ENCODE measurements around the gene COL16A1.

The COL16A1 gene

DNA sequence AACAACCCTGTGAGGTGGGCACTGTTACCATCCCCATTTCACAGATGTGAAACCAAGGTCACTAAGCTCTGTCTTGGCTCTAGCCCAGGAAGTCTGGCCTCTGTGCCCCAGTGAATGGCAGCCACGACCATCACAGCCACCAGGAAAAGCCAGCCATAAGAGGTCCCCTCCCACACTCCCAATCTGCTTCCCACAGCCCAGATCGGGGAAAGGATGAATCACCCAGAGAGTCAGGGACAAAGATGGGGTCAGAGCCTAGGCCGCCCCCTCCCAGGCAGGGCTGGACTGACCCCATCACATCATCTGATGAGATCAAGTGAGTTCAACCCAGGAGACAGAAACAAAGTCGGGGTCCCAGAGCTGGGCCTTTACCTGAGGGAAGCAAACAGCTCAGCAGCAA lies 22.9 kb upstream of the COL16A1 start:
- no peaks in the 10 kb centered on the region for H3K4me1 ChIP-seq (ENCODE audit: insufficient read depth, low read length, poor library complexity, severe bottlenecking)
- H3K9me2 ChIP-seq (replicated peaks; ENCODE audit: low read depth, low read length), result no peaks in the 10 kb centered on the region
- no peaks in the 10 kb centered on the region for H3K79me2 ChIP-seq (ENCODE audit: insufficient read depth, low read length)
- TF ChIP-seq, protein P1, sequence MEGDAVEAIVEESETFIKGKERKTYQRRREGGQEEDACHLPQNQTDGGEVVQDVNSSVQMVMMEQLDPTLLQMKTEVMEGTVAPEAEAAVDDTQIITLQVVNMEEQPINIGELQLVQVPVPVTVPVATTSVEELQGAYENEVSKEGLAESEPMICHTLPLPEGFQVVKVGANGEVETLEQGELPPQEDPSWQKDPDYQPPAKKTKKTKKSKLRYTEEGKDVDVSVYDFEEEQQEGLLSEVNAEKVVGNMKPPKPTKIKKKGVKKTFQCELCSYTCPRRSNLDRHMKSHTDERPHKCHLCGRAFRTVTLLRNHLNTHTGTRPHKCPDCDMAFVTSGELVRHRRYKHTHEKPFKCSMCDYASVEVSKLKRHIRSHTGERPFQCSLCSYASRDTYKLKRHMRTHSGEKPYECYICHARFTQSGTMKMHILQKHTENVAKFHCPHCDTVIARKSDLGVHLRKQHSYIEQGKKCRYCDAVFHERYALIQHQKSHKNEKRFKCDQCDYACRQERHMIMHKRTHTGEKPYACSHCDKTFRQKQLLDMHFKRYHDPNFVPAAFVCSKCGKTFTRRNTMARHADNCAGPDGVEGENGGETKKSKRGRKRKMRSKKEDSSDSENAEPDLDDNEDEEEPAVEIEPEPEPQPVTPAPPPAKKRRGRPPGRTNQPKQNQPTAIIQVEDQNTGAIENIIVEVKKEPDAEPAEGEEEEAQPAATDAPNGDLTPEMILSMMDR (conservative IDR thresholded peaks at IDR 0.05; ENCODE audit: low read length), result no peak
- no peak for TF ChIP-seq EZH2phosphoT487 (IDR thresholded peaks at IDR 0.05; ENCODE audit: borderline replicate concordance)
- no peaks in the 10 kb centered on the region for H4K20me1 ChIP-seq (ENCODE audit: insufficient read depth, low read length, poor library complexity, severe bottlenecking)
- no peaks in the 10 kb centered on the region for H3K36me3 ChIP-seq (ENCODE audit: insufficient read depth, low read length)
- no peaks in the 10 kb centered on the region for H3K9me3 ChIP-seq (ENCODE audit: insufficient read depth, low read depth, low read length)
- H3K27me3 ChIP-seq (ENCODE audit: insufficient read depth, low read length, poor library complexity, severe bottlenecking), result no peaks in the 10 kb centered on the region
- H3F3A ChIP-seq (ENCODE audit: low read depth), result no peaks in the 10 kb centered on the region
- H3K4me2 ChIP-seq (ENCODE audit: low read depth, low read length, poor library complexity, severe bottlenecking), result no peak overlapping the region
- H2AFZ ChIP-seq (ENCODE audit: low read length), result no peak overlapping the region
- no peak overlapping the region for H3K9ac ChIP-seq (ENCODE audit: low read depth, low read length, poor library complexity, severe bottlenecking)
- H3K4me3 ChIP-seq (ENCODE audit: low read length, poor library complexity, severe bottlenecking), result no peak overlapping the region

DNA sequence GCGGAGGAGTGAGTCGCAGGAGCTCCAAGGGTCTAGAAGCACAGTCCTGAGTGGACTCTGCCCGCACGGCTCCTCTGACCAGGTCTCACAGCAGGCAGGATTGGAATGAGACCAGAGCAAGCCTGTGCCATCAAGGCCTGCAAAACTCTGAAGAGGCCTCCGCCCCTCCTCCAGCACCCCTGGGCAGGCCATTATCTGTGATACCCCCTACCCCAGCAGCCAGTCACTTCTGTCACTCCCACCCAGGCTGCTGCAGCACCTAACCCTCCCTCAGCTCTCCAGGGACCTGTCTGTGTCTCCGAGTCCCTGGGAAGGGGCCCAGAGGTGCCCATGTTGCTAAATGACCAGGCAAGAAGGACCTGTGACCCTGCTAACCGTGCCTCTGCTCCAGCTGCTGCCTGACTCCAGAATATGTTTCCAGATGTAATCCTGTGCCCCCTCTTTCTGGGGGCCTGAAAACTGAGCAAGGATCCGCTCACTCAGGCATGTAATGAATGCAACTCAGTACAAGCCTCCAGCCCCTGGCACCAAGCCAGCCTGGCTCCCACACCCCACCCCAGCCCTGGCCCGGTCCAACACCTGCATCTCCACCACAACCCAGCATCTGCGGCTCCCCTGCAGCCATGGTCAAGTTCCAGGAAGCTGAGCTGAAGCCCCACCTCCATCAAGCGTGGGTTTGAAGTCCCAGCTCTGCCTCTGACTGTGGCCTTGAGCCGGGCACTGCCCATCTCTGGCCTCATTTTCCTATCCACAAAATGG lies 22.1 kb upstream of the COL16A1 start:
- H3K4me1 ChIP-seq (ENCODE audit: insufficient read depth, low read length, poor library complexity, severe bottlenecking), result no peaks in the 10 kb centered on the region
- TF ChIP-seq, protein P1 (conservative IDR thresholded peaks at IDR 0.05; ENCODE audit: low read length), result no peak
- no peak for TF ChIP-seq EZH2phosphoT487 (IDR thresholded peaks at IDR 0.05; ENCODE audit: borderline replicate concordance)
- no peak overlapping the region for H2AFZ ChIP-seq (ENCODE audit: low read length)
- H3K9me3 ChIP-seq (ENCODE audit: insufficient read depth, low read depth, low read length), result no peaks in the 10 kb centered on the region
- no peak overlapping the region for H3K4me3 ChIP-seq (ENCODE audit: low read length, poor library complexity, severe bottlenecking)
- no peaks in the 10 kb centered on the region for H3K9me2 ChIP-seq (replicated peaks; ENCODE audit: low read depth, low read length)
- no peaks in the 10 kb centered on the region for H4K20me1 ChIP-seq (ENCODE audit: insufficient read depth, low read length, poor library complexity, severe bottlenecking)
- H3K9ac ChIP-seq (ENCODE audit: low read depth, low read length, poor library complexity, severe bottlenecking), result no peak overlapping the region
- H3K79me2 ChIP-seq (ENCODE audit: insufficient read depth, low read length), result no peaks in the 10 kb centered on the region
- H3K27me3 ChIP-seq (ENCODE audit: insufficient read depth, low read length, poor library complexity, severe bottlenecking), result no peaks in the 10 kb centered on the region
- H3K4me2 ChIP-seq (ENCODE audit: low read depth, low read length, poor library complexity, severe bottlenecking), result no peak overlapping the region
- H3K36me3 ChIP-seq (ENCODE audit: insufficient read depth, low read length), result no peaks in the 10 kb centered on the region
- H3F3A ChIP-seq (ENCODE audit: low read depth), result no peaks in the 10 kb centered on the region

DNA sequence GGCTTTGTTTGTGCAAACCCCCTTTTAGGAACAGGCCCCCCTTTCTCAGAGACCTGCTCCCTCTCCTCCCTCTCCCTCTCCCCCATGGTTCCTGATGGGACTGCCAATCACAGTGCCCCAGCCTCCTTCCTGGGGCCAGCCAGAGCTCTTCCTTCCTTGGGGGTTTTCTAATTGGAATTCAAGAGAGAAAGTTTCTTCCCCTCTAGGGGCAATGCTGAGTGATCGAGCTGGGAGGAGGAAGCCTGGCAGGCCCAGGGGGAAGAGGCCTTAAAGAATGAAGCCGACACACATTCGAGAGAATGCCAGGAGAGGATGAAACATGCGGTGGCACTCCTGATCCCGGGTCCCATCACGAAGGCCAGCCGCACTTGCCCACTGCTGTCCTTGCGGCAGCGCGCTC lies 21.3 kb upstream of the COL16A1 start:
- Histone ChIP-seq H3F3A (ENCODE audit: low read depth) (no peaks in the 10 kb centered on the region), H4K20me1 (ENCODE audit: insufficient read depth, low read length, poor library complexity, severe bottlenecking) (no peaks in the 10 kb centered on the region)
- no peak for TF ChIP-seq EZH2phosphoT487 (IDR thresholded peaks at IDR 0.05; ENCODE audit: borderline replicate concordance)
- TF ChIP-seq, protein P1 (conservative IDR thresholded peaks at IDR 0.05; ENCODE audit: low read length), result no peak

More for the DNA sequence above, 21.3 kb upstream of the COL16A1 start:
- H3K4me2 ChIP-seq (ENCODE audit: low read depth, low read length, poor library complexity, severe bottlenecking), result no peak overlapping the region
- H3K36me3 ChIP-seq (ENCODE audit: insufficient read depth, low read length), result no peaks in the 10 kb centered on the region
- no peaks in the 10 kb centered on the region for H3K9me2 ChIP-seq (replicated peaks; ENCODE audit: low read depth, low read length)
- no peaks in the 10 kb centered on the region for H3K9me3 ChIP-seq (ENCODE audit: insufficient read depth, low read depth, low read length)
- H3K9ac ChIP-seq (ENCODE audit: low read depth, low read length, poor library complexity, severe bottlenecking), result no peak overlapping the region
- H3K27me3 ChIP-seq (ENCODE audit: insufficient read depth, low read length, poor library complexity, severe bottlenecking), result no peaks in the 10 kb centered on the region
- H3K4me1 ChIP-seq (ENCODE audit: insufficient read depth, low read length, poor library complexity, severe bottlenecking), result no peaks in the 10 kb centered on the region
- H3K4me3 ChIP-seq (ENCODE audit: low read length, poor library complexity, severe bottlenecking), result no peak overlapping the region
- no peak overlapping the region for H2AFZ ChIP-seq (ENCODE audit: low read length)
- H3K79me2 ChIP-seq (ENCODE audit: insufficient read depth, low read length), result no peaks in the 10 kb centered on the region

Data from Loucy (cell line).